Measurements from ENCODE around the gene TIMM17B. TPM values are rescaled to one million over a fixed set of nuclear protein-coding genes. Genes with fewer than 3 reads are reported as not detected.
"Not testable (repeated sequence)": the region's sequence is repeated elsewhere in the genome, so short reads cannot be mapped to it uniquely, and the experiment has no call there.

TIMM17B gene
- total and polyA plus RNA-seq, 2 donors from 2014 or later, result 44.8 to 109 TPM

DNA sequence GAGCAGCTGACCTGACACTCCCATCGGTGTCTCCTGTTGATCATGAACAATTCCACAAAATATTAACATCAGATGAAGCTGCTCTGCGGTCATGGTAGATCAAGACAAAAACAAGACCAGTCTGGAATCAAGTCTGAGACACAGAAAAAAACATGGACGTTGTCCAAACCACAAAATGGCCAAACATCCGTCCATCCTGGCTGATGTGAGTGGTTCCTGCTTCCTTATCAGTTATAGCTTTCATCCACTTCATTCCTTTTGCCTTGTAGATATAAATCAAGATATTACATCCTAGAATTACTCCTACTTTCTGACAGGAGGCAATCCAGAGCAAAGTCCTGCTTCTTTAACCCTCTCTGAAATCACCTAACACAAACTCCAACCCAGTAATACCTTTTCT is 33.4 kb downstream of the TIMM17B start:
- intact Hi-C loops (cut with DNase I), result no loop called here
- DNase-seq (peak in 1 of 5 donors; percentile 8), FAIRE-seq (no peak)
- H3K9me3 ChIP-seq (ENCODE audit: control insufficient read depth in 2 of 3, insufficient read depth in 1 of 3, low read length in 3 of 3), result no peaks in the 10 kb centered on the region
- H3K4me3 ChIP-seq (ENCODE audit: low read length in 3 of 3), result no peak overlapping the region
- no peaks in the 10 kb centered on the region for H3K27me3 ChIP-seq (ENCODE audit: control insufficient read depth, insufficient read depth, low read length)
- no peak overlapping the region for H3K27ac ChIP-seq (ENCODE audit: low read depth in 2 of 2, low read length in 2 of 2)
- no peaks in the 10 kb centered on the region for H3K36me3 ChIP-seq (ENCODE audit: control insufficient read depth in 2 of 3, insufficient read depth in 3 of 3, low read length in 3 of 3)
- H3K9ac ChIP-seq (ENCODE audit: low read length in 3 of 3), result no peak overlapping the region
- H3K4me1 ChIP-seq (ENCODE audit: control insufficient read depth in 2 of 3, insufficient read depth in 2 of 3, low read depth in 1 of 3, low read length in 3 of 3), result no peaks in the 10 kb centered on the region
- TF ChIP-seq, protein P1, sequence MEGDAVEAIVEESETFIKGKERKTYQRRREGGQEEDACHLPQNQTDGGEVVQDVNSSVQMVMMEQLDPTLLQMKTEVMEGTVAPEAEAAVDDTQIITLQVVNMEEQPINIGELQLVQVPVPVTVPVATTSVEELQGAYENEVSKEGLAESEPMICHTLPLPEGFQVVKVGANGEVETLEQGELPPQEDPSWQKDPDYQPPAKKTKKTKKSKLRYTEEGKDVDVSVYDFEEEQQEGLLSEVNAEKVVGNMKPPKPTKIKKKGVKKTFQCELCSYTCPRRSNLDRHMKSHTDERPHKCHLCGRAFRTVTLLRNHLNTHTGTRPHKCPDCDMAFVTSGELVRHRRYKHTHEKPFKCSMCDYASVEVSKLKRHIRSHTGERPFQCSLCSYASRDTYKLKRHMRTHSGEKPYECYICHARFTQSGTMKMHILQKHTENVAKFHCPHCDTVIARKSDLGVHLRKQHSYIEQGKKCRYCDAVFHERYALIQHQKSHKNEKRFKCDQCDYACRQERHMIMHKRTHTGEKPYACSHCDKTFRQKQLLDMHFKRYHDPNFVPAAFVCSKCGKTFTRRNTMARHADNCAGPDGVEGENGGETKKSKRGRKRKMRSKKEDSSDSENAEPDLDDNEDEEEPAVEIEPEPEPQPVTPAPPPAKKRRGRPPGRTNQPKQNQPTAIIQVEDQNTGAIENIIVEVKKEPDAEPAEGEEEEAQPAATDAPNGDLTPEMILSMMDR (IDR thresholded peaks at IDR 0.05; ENCODE audit: borderline replicate concordance, extremely low read depth, insufficient read depth), result no peak

DNA sequence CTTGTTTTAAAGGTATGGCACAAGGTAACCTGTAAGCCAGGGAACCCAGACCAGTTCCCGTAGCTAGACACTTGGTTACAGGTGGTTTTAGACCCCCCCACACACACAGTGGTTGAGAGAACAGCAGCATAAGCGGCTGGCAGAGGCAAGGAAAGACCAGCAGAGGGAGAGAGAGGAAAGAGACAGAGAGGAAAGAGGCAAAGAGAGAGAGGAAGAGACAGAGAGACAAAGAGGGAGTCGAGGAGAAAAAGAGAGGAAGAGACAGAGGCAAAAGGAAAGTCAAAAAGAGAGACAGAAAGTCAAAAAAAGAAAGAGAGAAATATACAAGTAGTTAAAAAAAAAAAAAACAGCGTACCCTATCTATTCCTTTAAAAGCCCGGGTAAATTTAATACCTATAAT is 42.7 kb downstream of the TIMM17B start:
- TF ChIP-seq, protein P1 (IDR thresholded peaks at IDR 0.05; ENCODE audit: borderline replicate concordance, extremely low read depth, insufficient read depth), result no peak
- Histone ChIP-seq H3K4me1 (ENCODE audit: control insufficient read depth in 2 of 3, insufficient read depth in 2 of 3, low read depth in 1 of 3, low read length in 3 of 3) (no peaks in the 10 kb centered on the region), H3K9ac (ENCODE audit: low read length in 3 of 3) (no peak overlapping the region), H3K27me3 (ENCODE audit: control insufficient read depth, insufficient read depth, low read length) (no peaks in the 10 kb centered on the region), H3K9me3 (ENCODE audit: control insufficient read depth in 2 of 3, insufficient read depth in 1 of 3, low read length in 3 of 3) (no peaks in the 10 kb centered on the region), H3K36me3 (ENCODE audit: control insufficient read depth in 2 of 3, insufficient read depth in 3 of 3, low read length in 3 of 3) (no peaks in the 10 kb centered on the region), H3K27ac (ENCODE audit: low read depth in 2 of 2, low read length in 2 of 2) (no peak overlapping the region), H3K4me3 (ENCODE audit: low read length in 3 of 3) (no peak overlapping the region)
- DNase-seq (peak in 1 of 5 donors; percentile 11), FAIRE-seq (no peak)
- intact Hi-C loops (cut with DNase I), result no loop called here

DNA sequence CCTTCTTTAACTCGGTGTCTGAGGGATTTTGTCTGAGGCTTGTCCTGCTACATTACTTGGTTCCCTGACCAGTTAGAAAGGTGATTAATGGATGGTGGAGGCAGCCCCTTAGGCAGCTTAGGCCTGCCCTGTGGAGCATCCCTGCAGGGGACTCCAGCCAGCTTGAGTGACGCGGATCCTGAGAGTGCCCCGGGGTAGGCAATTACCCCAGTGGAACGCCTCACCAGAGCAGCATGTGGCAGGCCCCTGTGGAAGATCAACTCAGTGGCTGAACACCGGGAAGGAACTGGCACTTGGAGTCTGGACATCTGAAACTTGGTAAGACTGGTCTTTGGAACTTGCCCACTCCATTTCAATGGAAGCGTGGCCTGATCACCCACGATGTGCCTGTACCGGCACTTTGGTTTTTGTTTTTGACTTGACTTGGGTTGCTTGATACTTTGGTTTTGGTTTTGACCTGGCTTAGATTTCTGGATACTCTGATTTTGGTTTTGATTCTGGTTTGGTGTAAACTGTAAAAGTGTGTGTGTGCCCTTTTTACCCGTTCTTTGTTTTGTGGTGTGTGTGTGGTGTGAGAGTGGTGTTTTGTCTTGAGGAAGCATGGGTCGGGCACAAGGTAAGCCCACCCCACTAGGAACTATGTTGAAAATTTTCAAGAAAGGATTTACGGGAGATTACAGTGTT is 43.3 kb downstream of the TIMM17B start:
- H3K9me3 ChIP-seq (ENCODE audit: control insufficient read depth in 2 of 3, insufficient read depth in 1 of 3, low read length in 3 of 3); H3K27ac ChIP-seq (ENCODE audit: low read depth in 2 of 2, low read length in 2 of 2); H3K4me1 ChIP-seq (ENCODE audit: control insufficient read depth in 2 of 3, insufficient read depth in 2 of 3, low read depth in 1 of 3, low read length in 3 of 3); H3K4me3 ChIP-seq (ENCODE audit: low read length in 3 of 3); DNase-seq; H3K9ac ChIP-seq (ENCODE audit: low read length in 3 of 3); H3K27me3 ChIP-seq (ENCODE audit: control insufficient read depth, insufficient read depth, low read length); H3K36me3 ChIP-seq (ENCODE audit: control insufficient read depth in 2 of 3, insufficient read depth in 3 of 3, low read length in 3 of 3); FAIRE-seq; intact Hi-C loops (cut with DNase I): not testable (repeated sequence)

GRCh38 chrX:48853494-48853893 is 44.1 kb downstream of the TIMM17B start:
- H3K27me3 ChIP-seq (ENCODE audit: control insufficient read depth, insufficient read depth, low read length); H3K9ac ChIP-seq (ENCODE audit: low read length in 3 of 3); H3K9me3 ChIP-seq (ENCODE audit: control insufficient read depth in 2 of 3, insufficient read depth in 1 of 3, low read length in 3 of 3); H3K36me3 ChIP-seq (ENCODE audit: control insufficient read depth in 2 of 3, insufficient read depth in 3 of 3, low read length in 3 of 3); H3K4me1 ChIP-seq (ENCODE audit: control insufficient read depth in 2 of 3, insufficient read depth in 2 of 3, low read depth in 1 of 3, low read length in 3 of 3); H3K27ac ChIP-seq (ENCODE audit: low read depth in 2 of 2, low read length in 2 of 2); FAIRE-seq; DNase-seq; intact Hi-C loops (cut with DNase I); H3K4me3 ChIP-seq (ENCODE audit: low read length in 3 of 3): not testable (repeated sequence)

All from kidney (tissue), 14 donors.